ENCODE results near the gene TRMT112. TPM values are rescaled to one million over a fixed set of nuclear protein-coding genes. Genes with fewer than 3 reads are reported as not detected.

Gene TRMT112
- total and polyA plus RNA-seq, 2 donors, result 294 to 353 TPM

DNA sequence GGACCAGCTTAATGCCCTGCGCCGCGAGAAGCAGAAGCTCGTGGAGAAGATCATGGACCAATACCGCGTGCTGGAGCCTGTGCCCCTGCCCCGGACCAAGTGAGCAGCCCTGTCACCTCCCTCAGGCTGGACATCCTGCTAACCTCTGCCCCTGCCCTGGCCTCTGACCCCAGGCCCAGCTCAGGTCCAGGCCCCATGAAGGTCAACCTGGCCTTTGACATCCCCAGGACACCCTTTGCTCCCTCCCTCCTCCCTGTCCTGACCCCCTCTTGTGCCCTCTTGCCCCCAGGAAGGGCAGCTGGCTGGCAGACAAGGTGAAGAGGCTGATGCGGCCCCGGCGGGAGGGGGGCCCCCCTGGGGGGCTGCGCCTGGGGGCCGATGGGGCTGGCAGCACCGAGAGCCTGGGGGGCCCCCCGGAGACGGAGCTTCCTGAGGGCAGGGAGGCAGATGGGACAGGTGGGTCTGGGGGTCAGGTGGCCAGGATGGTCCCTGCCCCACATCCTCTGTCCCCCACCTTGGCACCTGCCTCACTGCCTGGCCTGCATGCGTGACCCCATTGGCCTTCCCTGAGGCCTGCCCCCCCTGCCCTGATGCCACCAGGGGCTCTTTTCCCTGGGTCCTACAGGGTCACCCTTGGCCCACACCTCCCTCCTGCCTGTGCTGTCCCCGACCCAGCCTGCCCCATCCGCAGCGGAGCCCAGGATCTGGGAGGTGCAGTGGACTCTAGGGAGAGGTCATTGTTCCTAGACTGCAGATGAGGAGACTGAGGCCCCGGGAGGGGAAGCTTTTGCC, 36.6 kb upstream of the TRMT112 start:
- 93% methylated on average over 20 of the region's 20 CpGs for WGBS
- Histone ChIP-seq H3K4me3 (ENCODE audit: low read length in 2 of 2) (no peak overlapping the region), H3K9me3 (ENCODE audit: control insufficient read depth in 2 of 2, insufficient read depth in 1 of 2, low read length in 1 of 2) (no peaks in the 10 kb centered on the region), H3K36me3 (ENCODE audit: control insufficient read depth in 2 of 2, insufficient read depth in 2 of 2, low read length in 1 of 2) (peaks cover 21 to 49% of the 10 kb centered on the region in 2 donors), H3K27ac (ENCODE audit: low read depth in 1 of 2, low read length in 1 of 2) (no peak overlapping the region), H3K4me1 (ENCODE audit: control insufficient read depth in 2 of 2, insufficient read depth in 2 of 2, low read length in 2 of 2) (peaks cover 13 to 26% of the 10 kb centered on the region in 2 donors), H3K27me3 (ENCODE audit: control insufficient read depth in 2 of 2, insufficient read depth in 1 of 2, low read length in 1 of 2) (peaks cover 0 to 2% of the 10 kb centered on the region in 2 donors)
- no peak for DNase-seq (ENCODE audit: low read depth in 6 of 9, low spot score in 9 of 9)

DNA sequence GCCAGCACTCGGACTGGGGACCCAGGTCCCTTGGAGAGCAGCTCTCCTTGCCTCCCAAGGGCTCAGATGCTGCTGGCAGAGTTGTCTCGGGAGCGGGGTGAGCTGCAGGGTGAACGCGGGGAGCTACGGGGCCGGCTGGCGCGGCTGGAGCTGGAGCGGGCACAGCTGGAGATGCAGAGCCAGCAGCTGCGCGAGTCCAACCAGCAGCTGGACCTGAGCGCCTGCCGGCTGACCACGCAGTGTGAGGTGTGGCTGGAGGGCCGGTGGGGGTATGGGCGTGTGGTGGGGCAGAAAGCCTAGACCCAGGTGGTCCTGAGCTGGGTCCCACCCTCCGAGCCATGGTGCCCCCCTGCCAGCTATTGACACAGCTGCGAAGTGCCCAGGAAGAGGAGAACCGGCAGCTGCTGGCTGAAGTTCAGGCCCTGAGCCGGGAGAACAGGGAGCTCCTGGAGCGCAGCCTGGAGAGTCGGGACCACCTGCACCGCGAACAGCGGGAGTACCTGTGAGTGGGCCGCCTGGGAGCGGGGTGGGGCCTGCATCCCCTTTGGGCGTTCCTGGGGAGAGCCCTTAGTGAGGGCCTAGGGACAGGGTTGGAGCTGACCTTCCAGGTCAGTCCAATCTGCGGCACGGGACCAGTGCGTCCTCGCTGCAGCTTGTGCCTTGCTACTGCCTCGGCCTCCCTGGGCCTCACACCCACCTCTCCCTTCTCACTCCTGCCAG, 35.8 kb upstream of the TRMT112 start:
- H3K4me3 ChIP-seq (ENCODE audit: low read length in 2 of 2), result no peak overlapping the region
- no peaks in the 10 kb centered on the region for H3K9me3 ChIP-seq (ENCODE audit: control insufficient read depth in 2 of 2, insufficient read depth in 1 of 2, low read length in 1 of 2)
- WGBS, result 96% methylated on average over 34 of the region's 34 CpGs
- no peaks in the 10 kb centered on the region for H3K27me3 ChIP-seq (ENCODE audit: control insufficient read depth in 2 of 2, insufficient read depth in 1 of 2, low read length in 1 of 2)
- peaks cover 26 to 52% of the 10 kb centered on the region in 2 donors for H3K36me3 ChIP-seq (ENCODE audit: control insufficient read depth in 2 of 2, insufficient read depth in 2 of 2, low read length in 1 of 2)
- DNase-seq (ENCODE audit: low read depth in 6 of 9, low spot score in 9 of 9), result no peak
- no peak overlapping the region for H3K27ac ChIP-seq (ENCODE audit: low read depth in 1 of 2, low read length in 1 of 2)
- H3K4me1 ChIP-seq (ENCODE audit: control insufficient read depth in 2 of 2, insufficient read depth in 2 of 2, low read length in 2 of 2), result peaks cover 5 to 19% of the 10 kb centered on the region in 2 donors

DNA sequence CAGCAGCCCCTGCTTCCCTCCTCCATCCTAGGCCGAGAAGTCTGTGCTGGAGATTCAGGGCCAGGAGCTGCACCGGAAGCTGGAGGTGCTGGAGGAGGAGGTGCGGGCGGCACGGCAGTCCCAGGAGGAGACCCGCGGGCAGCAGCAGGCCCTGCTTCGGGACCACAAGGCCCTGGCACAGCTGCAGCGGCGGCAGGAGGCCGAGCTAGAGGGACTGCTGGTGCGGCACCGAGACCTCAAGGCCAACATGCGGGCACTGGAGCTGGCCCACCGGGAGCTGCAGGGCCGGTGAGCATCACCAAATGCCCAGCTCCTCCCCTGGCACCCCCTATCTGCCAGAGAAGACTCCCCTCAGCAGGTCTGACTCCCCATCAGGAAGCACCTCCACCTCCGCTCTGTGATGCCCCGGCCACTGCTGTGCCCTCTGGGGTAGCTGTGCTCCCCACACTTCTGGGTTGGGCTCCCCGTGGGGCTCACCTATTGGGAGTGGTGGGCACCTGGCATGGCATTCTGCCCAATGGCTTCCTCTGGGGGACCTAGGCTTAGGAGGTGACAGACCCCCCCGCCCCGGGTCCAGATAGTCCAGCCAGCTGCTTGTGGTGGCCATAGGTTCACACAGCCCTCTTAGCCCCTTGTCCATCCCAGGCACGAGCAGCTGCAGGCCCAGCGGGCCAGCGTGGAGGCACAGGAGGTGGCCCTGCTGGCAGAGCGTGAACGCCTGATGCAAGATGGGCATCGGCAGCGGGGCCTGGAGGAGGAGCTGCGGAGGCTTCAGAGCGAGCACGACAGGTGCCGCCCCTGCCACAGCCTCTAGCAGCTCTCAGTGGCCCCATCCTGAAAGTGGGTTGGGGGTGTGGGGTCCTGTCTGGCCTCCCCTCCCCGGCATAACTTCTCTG, 35.0 kb upstream of the TRMT112 start:
- 97% methylated on average over 33 of the region's 33 CpGs for WGBS
- Histone ChIP-seq H3K36me3 (ENCODE audit: control insufficient read depth in 2 of 2, insufficient read depth in 2 of 2, low read length in 1 of 2) (peaks cover 27 to 52% of the 10 kb centered on the region in 2 donors), H3K4me1 (ENCODE audit: control insufficient read depth in 2 of 2, insufficient read depth in 2 of 2, low read length in 2 of 2) (peaks cover 4 to 11% of the 10 kb centered on the region in 2 donors), H3K9me3 (ENCODE audit: control insufficient read depth in 2 of 2, insufficient read depth in 1 of 2, low read length in 1 of 2) (no peaks in the 10 kb centered on the region), H3K4me3 (ENCODE audit: low read length in 2 of 2) (no peak overlapping the region), H3K27ac (ENCODE audit: low read depth in 1 of 2, low read length in 1 of 2) (no peak overlapping the region), H3K27me3 (ENCODE audit: control insufficient read depth in 2 of 2, insufficient read depth in 1 of 2, low read length in 1 of 2) (no peaks in the 10 kb centered on the region)
- no peak for DNase-seq (ENCODE audit: low read depth in 6 of 9, low spot score in 9 of 9)

DNA sequence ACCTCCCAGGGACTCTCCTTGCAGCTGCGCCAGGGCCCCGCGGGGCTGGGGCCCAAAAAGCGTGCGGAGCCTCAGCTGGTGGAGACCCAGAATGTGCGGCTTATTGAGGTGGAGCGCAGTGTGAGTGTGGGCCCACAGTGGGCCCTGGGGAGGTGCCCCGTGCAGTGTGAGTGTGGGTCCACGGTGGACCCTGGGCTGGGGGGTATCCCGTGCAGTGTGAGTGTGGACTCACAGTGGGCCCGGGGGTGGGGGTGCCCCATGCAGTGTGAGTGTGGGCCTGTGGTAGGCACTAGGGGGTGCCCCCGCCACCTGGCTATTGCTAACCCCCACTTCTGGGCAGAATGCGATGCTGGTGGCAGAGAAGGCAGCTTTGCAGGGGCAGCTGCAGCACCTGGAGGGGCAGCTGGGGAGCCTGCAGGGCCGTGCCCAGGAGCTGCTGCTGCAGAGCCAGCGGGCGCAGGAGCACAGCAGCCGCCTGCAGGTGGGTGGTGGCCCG, 33.8 kb upstream of the TRMT112 start:
- DNase-seq (ENCODE audit: low read depth in 6 of 9, low spot score in 9 of 9), result no peak
- peaks cover 4 to 10% of the 10 kb centered on the region in 2 donors for H3K4me1 ChIP-seq (ENCODE audit: control insufficient read depth in 2 of 2, insufficient read depth in 2 of 2, low read length in 2 of 2)
- 93% methylated on average over 18 of the region's 18 CpGs for WGBS

DNA sequence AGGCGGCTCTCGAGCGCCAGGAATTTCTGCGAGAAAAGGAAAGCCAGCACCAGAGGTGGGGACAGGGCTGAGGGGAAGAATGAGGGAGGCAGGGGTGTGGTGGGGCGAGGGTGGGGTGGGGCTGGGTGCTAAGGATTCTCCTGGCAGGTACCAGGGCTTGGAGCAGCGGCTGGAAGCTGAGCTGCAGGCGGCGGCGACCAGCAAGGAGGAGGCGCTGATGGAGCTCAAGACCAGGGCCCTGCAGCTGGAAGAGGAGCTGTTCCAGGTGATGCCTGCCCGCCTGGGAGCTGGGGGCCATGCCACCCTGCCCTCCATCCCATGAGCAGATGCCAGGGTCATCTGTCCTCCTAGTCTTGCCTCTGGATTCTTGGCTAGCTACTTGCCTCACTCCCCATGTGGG, 32.0 kb upstream of the TRMT112 start:
- Histone ChIP-seq H3K27me3 (ENCODE audit: control insufficient read depth in 2 of 2, insufficient read depth in 1 of 2, low read length in 1 of 2) (no peaks in the 10 kb centered on the region), H3K27ac (ENCODE audit: low read depth in 1 of 2, low read length in 1 of 2) (no peak overlapping the region), H3K4me3 (ENCODE audit: low read length in 2 of 2) (no peak overlapping the region), H3K36me3 (ENCODE audit: control insufficient read depth in 2 of 2, insufficient read depth in 2 of 2, low read length in 1 of 2) (peaks cover 30 to 64% of the 10 kb centered on the region in 2 donors), H3K9me3 (ENCODE audit: control insufficient read depth in 2 of 2, insufficient read depth in 1 of 2, low read length in 1 of 2) (no peaks in the 10 kb centered on the region), H3K4me1 (ENCODE audit: control insufficient read depth in 2 of 2, insufficient read depth in 2 of 2, low read length in 2 of 2) (no peaks in the 10 kb centered on the region)
- 93% methylated on average over 11 of the region's 11 CpGs for WGBS
- DNase-seq (ENCODE audit: low read depth in 6 of 9, low spot score in 9 of 9), result no peak

More for the DNA sequence above, 33.8 kb upstream of the TRMT112 start:
- H3K9me3 ChIP-seq (ENCODE audit: control insufficient read depth in 2 of 2, insufficient read depth in 1 of 2, low read length in 1 of 2), result no peaks in the 10 kb centered on the region
- H3K27ac ChIP-seq (ENCODE audit: low read depth in 1 of 2, low read length in 1 of 2), result no peak overlapping the region
- H3K36me3 ChIP-seq (ENCODE audit: control insufficient read depth in 2 of 2, insufficient read depth in 2 of 2, low read length in 1 of 2), result peaks cover 25 to 47% of the 10 kb centered on the region in 2 donors
- no peak overlapping the region for H3K4me3 ChIP-seq (ENCODE audit: low read length in 2 of 2)
- H3K27me3 ChIP-seq (ENCODE audit: control insufficient read depth in 2 of 2, insufficient read depth in 1 of 2, low read length in 1 of 2), result no peaks in the 10 kb centered on the region

DNA sequence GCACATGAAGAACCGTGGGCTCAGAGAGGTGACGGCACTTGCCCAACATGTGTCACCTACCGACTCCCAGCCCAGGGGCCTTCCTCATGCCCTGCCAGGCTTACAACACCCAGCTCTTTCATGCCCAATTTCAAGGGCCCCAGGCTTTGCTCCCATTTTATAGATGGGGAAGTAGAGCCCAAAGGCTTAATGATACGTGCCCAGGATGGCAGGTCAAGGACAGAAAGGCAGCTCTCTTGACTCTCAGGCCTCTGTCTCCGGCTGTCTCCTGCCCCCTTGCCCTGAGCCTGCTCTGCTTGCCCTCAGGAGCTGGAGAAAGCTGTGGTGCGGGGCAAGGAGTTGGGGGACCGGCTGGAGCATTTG, 31.6 kb upstream of the TRMT112 start:
- H3K36me3 ChIP-seq (ENCODE audit: control insufficient read depth in 2 of 2, insufficient read depth in 2 of 2, low read length in 1 of 2), result peaks cover 34 to 64% of the 10 kb centered on the region in 2 donors
- no peaks in the 10 kb centered on the region for H3K9me3 ChIP-seq (ENCODE audit: control insufficient read depth in 2 of 2, insufficient read depth in 1 of 2, low read length in 1 of 2)
- no peak overlapping the region for H3K4me3 ChIP-seq (ENCODE audit: low read length in 2 of 2)
- 96% methylated on average over 7 of the region's 7 CpGs for WGBS
- no peak for DNase-seq (ENCODE audit: low read depth in 6 of 9, low spot score in 9 of 9)
- no peaks in the 10 kb centered on the region for H3K27me3 ChIP-seq (ENCODE audit: control insufficient read depth in 2 of 2, insufficient read depth in 1 of 2, low read length in 1 of 2)
- no peaks in the 10 kb centered on the region for H3K4me1 ChIP-seq (ENCODE audit: control insufficient read depth in 2 of 2, insufficient read depth in 2 of 2, low read length in 2 of 2)
- no peak overlapping the region for H3K27ac ChIP-seq (ENCODE audit: low read depth in 1 of 2, low read length in 1 of 2)

DNA sequence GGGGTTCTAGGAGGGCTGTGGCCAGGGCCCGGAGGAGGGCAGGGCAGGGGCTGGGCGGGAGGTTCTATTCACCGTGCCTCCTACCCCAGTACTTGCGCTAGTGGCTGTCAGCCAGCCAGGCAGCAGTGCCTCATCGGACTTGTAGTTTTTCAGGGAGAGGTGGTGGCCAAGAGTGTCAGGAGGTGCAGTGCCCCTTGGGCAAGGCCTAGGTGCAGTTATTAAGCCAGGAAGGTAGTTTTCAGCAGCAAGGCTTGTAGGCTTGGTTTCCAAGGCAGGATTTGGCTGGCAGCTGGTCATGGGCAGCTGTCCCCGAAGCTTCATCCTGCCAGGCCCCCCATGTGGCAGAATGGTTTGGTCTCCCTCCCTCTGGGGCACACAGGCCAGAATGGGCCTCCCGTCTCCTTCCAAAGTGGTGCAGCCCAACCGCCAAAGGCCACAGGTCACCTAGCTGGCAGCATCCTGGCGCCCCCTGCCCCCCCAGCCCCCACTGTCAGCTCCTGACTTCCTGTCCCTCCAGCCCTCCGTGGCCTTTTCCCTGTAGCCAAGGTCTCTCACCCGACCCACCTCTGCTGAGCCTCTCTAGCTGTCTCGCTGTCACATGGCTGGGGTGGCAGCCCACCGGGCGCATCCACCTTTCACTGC, 31.1 kb upstream of the TRMT112 start:
- WGBS, result 95% methylated on average over 14 of the region's 14 CpGs
- Histone ChIP-seq H3K4me3 (ENCODE audit: low read length in 2 of 2) (no peak overlapping the region), H3K4me1 (ENCODE audit: control insufficient read depth in 2 of 2, insufficient read depth in 2 of 2, low read length in 2 of 2) (no peaks in the 10 kb centered on the region), H3K27ac (ENCODE audit: low read depth in 1 of 2, low read length in 1 of 2) (no peak overlapping the region), H3K9me3 (ENCODE audit: control insufficient read depth in 2 of 2, insufficient read depth in 1 of 2, low read length in 1 of 2) (no peaks in the 10 kb centered on the region), H3K27me3 (ENCODE audit: control insufficient read depth in 2 of 2, insufficient read depth in 1 of 2, low read length in 1 of 2) (no peaks in the 10 kb centered on the region), H3K36me3 (ENCODE audit: control insufficient read depth in 2 of 2, insufficient read depth in 2 of 2, low read length in 1 of 2) (peaks cover 36 to 65% of the 10 kb centered on the region in 2 donors)
- DNase-seq (ENCODE audit: low read depth in 6 of 9, low spot score in 9 of 9), result no peak

DNA sequence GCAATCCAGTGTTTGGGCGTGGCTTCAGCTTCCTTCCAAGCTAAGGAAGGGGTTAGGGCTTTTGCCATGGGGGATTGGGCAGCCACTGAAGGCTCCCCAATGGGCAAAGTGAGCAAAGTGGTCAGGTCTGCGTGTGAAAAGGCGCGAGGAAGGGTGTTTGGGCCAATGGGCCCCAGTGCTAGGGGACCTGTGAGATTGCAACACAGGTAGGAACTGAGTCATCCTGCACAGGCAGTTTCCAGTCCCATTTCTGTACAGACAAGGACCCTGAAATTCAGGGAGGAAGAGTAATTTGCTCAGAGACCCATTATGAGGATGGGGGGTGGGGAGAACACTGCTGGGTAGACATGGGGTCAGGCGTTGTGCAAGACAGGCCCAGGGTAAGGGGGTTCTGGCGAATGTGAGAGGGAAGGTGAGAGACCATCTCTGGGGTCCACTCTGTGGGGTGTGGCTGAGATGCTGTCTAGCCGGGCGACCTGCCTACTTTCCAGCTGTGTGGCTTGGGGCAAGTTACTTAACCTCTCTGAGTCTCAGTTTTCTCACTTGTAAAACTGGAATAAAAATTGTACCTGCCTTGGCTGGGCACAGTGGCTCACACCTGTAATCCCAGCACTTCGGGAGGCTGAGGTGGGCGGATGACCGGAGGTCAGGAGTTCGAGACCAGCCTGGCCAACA, 30.0 kb upstream of the TRMT112 start:
- Histone ChIP-seq H3K36me3 (ENCODE audit: control insufficient read depth in 2 of 2, insufficient read depth in 2 of 2, low read length in 1 of 2) (peaks cover 41 to 62% of the 10 kb centered on the region in 2 donors), H3K4me1 (ENCODE audit: control insufficient read depth in 2 of 2, insufficient read depth in 2 of 2, low read length in 2 of 2) (peaks cover 6 to 9% of the 10 kb centered on the region in 2 donors), H3K27ac (ENCODE audit: low read depth in 1 of 2, low read length in 1 of 2) (no peak overlapping the region), H3K9me3 (ENCODE audit: control insufficient read depth in 2 of 2, insufficient read depth in 1 of 2, low read length in 1 of 2) (no peaks in the 10 kb centered on the region), H3K4me3 (ENCODE audit: low read length in 2 of 2) (no peak overlapping the region), H3K27me3 (ENCODE audit: control insufficient read depth in 2 of 2, insufficient read depth in 1 of 2, low read length in 1 of 2) (no peaks in the 10 kb centered on the region)
- no peak for DNase-seq (ENCODE audit: low read depth in 6 of 9, low spot score in 9 of 9)
- 96% methylated on average over 12 of the region's 12 CpGs for WGBS
